ENCODE results near the gene GLIS2.

GLIS2 gene

GRCh38 chr16:4298761-4299522, 16.9 kb upstream of the GLIS2 start:
- no peak for DNase-seq

- no peak for DNase-seq
These were observed 14.7 kb upstream of the GLIS2 start for GRCh38 chr16:4301177-4301576.

DNA sequence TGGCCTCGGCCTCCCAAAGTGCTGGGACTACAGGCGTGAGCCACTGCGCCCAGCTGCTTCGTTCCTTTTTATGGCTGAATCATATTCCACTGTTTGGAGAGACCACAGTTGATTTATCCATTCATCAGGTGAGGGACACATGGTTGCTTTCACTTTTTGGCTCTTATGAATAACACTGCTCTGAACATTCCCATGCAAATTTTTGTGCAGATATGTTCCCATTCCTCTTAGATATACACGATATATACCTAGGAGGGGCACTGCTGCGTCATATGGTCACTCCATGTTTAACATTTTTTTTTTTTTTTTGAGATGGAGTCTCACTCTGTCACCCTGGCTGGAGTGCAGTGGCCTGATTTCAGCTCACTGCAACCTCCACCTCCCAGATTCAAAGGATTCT, 13.9 kb upstream of the GLIS2 start:
- DNase-seq = no peak

GRCh38 chr16:4303973-4304372, 11.9 kb upstream of the GLIS2 start:
- no peak for DNase-seq

- DNase-seq = peak; percentile 79
These were observed 9.2 kb upstream of the GLIS2 start for GRCh38 chr16:4306470-4307214.

GRCh38 chr16:4307215-4308037, 8.4 kb upstream of the GLIS2 start:
- peak; percentile 99 for DNase-seq

DNA sequence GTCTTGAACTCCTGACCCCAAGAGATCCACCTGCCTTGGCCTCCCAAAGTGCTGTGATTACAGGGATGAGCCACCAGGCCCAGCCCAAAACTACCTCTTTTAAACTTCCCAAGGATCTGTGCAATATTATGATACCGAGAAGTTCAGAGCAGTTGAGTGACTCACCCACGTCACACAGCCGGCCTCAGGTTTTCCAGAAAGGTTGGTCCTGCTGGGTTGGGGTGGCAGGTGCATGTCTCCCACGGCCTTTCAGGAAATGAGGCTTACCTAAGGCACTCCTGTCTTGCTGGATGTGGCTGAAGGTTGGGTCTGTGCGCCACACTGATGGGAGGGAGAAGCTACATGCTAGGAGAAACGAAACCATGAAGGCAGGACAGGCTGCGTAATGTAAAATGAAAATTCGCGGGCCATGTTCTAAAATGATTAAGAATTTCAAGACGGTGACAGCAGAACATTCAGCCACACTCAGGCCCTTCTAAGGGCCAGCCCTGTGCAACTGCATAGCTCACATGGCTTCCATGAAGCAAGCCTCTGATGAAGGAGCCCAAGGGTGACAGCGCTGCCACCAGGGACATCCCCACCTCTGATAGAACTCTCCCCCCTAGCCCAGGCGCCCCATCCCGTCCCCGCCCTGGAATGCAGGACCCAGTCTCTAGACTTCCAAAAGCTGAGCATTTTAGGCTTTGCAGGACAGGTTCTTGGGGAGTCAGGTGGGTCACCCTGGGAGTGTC, 6.6 kb upstream of the GLIS2 start:
- no peak for DNase-seq

GRCh38 chr16:4309833-4310266, 6.0 kb upstream of the GLIS2 start:
- DNase-seq = peak; percentile 86

- DNase-seq = no peak
These were observed 2.0 kb upstream of the GLIS2 start for GRCh38 chr16:4313563-4314531.

GRCh38 chr16:4314532-4315185, 1.2 kb upstream of the GLIS2 start:
- peak; percentile 68 for DNase-seq

- no peak for DNase-seq
These were observed 419 bp downstream of the GLIS2 start for GRCh38 chr16:4316108-4316863.

DNA sequence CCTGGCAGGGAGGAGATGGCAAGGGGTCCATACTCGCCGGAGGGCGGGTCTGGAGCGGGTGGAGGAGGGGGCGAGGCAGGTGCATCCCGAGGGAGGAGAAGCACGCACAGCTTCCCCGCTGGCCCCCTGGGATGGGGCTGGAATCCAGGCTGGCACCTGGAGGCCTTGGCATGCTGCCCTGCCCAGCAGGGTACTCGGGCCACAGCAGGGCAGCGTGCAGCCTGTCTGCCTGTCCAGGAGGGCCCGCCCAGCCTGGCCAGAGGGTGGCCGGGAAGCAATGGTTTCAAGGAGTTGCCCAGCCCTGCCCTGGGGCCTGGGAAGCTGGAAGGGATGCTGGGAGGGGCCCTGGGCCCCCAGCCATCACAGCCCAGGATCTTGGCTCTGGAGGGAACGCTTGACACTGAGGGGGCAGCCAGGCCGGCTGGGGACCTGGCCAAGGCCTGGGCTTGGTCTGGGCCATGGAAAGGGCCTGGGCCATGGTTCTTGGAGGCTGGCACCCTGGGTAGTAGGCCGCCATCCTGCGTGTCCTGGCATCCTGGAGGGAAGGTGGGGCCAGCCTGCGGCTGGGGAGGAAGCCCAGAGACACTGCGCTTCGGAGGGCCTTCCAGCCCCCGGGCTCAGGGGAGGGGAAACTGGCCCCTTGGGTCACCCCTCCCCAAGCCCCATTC, 1.1 kb downstream of the GLIS2 start:
- DNase-seq = no peak

- DNase-seq = no peak
These were observed 1.9 kb downstream of the GLIS2 start for GRCh38 chr16:4317532-4318450.

- no peak for DNase-seq
These were observed 2.6 kb downstream of the GLIS2 start for GRCh38 chr16:4318451-4318910.

GRCh38 chr16:4318967-4319366, 3.1 kb downstream of the GLIS2 start:
- no peak for DNase-seq

GRCh38 chr16:4319454-4320421, 3.9 kb downstream of the GLIS2 start:
- DNase-seq = peak; percentile 85

- DNase-seq = no peak
These were observed 4.8 kb downstream of the GLIS2 start for GRCh38 chr16:4320571-4321137.

All from activated effector memory CD4-positive, alpha-beta T cell treated with anti-CD3 and anti-CD28 coated beads, Interleukin-2, amount 50 U/mL, for 16 hours (primary cell).